Panc1 (cell line): Measurements from ENCODE around the gene MXD3. TPM values are rescaled to one million over a fixed set of nuclear protein-coding genes. Genes with fewer than 3 reads are reported as not detected.
A peak's percentile ranks its signal among the peaks of the same experiment; 100 is the strongest.

ENCODE experiments used
- ATAC-seq: fragments of 200-7000 bp; cut with Tn5 transposase; 2 replicates; pipeline ENCODE4 v1.9.1; 2020; ENCODE audit warnings: mild to moderate bottlenecking, moderate library complexity
- BruUV-seq: library from RNA; stranded (reverse); fragments of 400-500 nt; replicated peaks from 2 replicates; lab custom pipeline; 2021; lab: Mats Ljungman, UMichigan
- CTCF ChIA-PET: fragments of 300-600 bp; sonication (Branson Sonifier 250); formaldehyde crosslinking; loops from one replicate; lab custom pipeline; 2022; ENCODE audit warnings: antibody characterized with exemption; lab: Charles Lee
- POLR2A ChIA-PET: fragments of 300-600 bp; sonication (Branson Sonifier 250); formaldehyde crosslinking; loops from one replicate; lab custom pipeline; 2022; ENCODE audit warnings: antibody characterized with exemption; lab: Charles Lee
- DNase-seq: peaks from one replicate; pipeline ENCODE4 v3.0.0-alpha.2; 2010; ENCODE audit warnings: low read depth, low spot score
- H3K27ac ChIP-seq: 2 replicates; pipeline ENCODE4 v1.5.1; 2011; ENCODE audit warnings: mild to moderate bottlenecking, low read length, inconsistent platforms
- H3K27me3 ChIP-seq: fragments of 200-500 bp; sonication (Bioruptor generic); 2 replicates; pipeline ENCODE4 v1.6.0; 2014; ENCODE audit warnings: low read length, inconsistent platforms; ENCODE audit not compliant: control insufficient read depth, insufficient read depth
- H3K36me3 ChIP-seq: fragments of 200-500 bp; sonication (Bioruptor generic); 2 replicates; pipeline ENCODE4 v1.5.1; 2014; ENCODE audit warnings: inconsistent platforms, mild to moderate bottlenecking, low read length, moderate library complexity; ENCODE audit not compliant: control insufficient read depth, insufficient read depth
- H3K4me1 ChIP-seq: 2 replicates; pipeline ENCODE4 v1.5.1; 2011; ENCODE audit warnings: inconsistent platforms, mild to moderate bottlenecking, low read length, moderate library complexity; ENCODE audit not compliant: control insufficient read depth, insufficient read depth
- H3K4me3 ChIP-seq, 2 experiments: 2 replicates each; pipeline ENCODE4 v1.5.1; 2011 to 2012; ENCODE audit warnings: low read depth in 2 of 2, low read length in 2 of 2, mild to moderate bottlenecking in 2 of 2, inconsistent platforms in 1 of 2, moderate library complexity in 1 of 2
- H3K9me3 ChIP-seq: fragments of 200-500 bp; sonication (Bioruptor generic); 2 replicates; pipeline ENCODE4 v1.5.1; 2014; ENCODE audit warnings: low read depth, mild to moderate bottlenecking, inconsistent platforms, low read length, moderate library complexity; ENCODE audit not compliant: control insufficient read depth, insufficient read depth
- POLR2AphosphoS5 ChIP-seq: IDR thresholded peaks from 2 replicates; pipeline ENCODE4 v1.6.1; 2012; ENCODE audit warnings: mild to moderate bottlenecking, low read depth, low read length, moderate library complexity
- SIN3A ChIP-seq: IDR thresholded peaks from 2 replicates; pipeline ENCODE4 v1.6.1; 2012; ENCODE audit warnings: low read depth, mild to moderate bottlenecking, low read length, moderate library complexity, borderline replicate concordance; ENCODE audit not compliant: insufficient read depth
- TCF7L2 ChIP-seq: IDR thresholded peaks from 2 replicates; pipeline ENCODE4 v1.6.1; 2011; ENCODE audit warnings: mild to moderate bottlenecking, low read depth, low read length, inconsistent platforms
- in situ Hi-C: cut with HindIII; loops from 2 replicates; pipeline ENCODE4 v1.10.0; 2016; ENCODE audit warnings: low sequenced_read_pairs, low pct_unique_long_range_greater_than_20kb
- intact Hi-C: fragments of 100-400 bp; cut with micrococcal nuclease; formaldehyde crosslinking; loops from one replicate; pipeline ENCODE4 v1.10.0; 2022; ENCODE audit not compliant: unreplicated experiment
- total RNA-seq: library from RNA; stranded (reverse); gene quantifications from one replicate; pipeline ENCODE4 v1.2.1, GENCODE V29; 2021; ENCODE audit not compliant: unreplicated experiment
- TF ChIP-seq, protein P1 (sequence below), 2 experiments: IDR thresholded peaks; 2 replicates each; pipeline ENCODE4 v1.6.1; 2011 to 2012; ENCODE audit warnings: low read depth in 2 of 2, control low read depth in 1 of 2, low read length in 1 of 2, mild to moderate bottlenecking in 1 of 2, moderate library complexity in 1 of 2; ENCODE audit not compliant: insufficient read depth in 1 of 2
- TF ChIP-seq, protein P2 (sequence below): fragments of 450-650 bp; IDR thresholded peaks from 2 replicates; pipeline ENCODE4 v1.5.1; 2017; ENCODE audit warnings: mild to moderate bottlenecking

Gene MXD3
- total RNA-seq, 1 experiment from 2014 or later: 12.0 TPM

DNA sequence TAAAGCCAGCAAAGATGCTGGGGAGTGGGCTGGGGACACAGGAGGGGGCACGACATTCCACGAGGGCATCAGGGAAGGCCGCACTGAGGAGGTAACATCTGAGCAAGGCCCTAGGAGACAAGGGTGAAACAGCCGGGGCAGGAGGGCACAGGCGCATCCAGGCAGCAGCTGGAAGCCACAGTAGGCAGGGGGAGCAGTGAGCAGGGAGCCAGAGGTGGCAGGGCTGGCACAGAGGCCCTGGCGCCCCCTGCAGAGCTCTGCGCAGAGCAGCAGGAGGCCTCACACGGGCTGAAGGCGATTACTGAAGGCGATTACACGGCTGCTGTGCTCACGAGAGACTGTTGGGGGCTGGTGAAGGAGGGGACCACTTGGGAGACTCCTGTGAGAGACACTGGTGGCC lies 24.4 kb upstream of the MXD3 start:
- intact Hi-C loops: no loop called here
- BruUV-seq: no TSS peak
- POLR2A ChIA-PET: interaction anchor here (1.0 kb wide), 1 partner anchor 47 kb away, joined by 3 read pairs; no protein-coding TSS in a partner anchor

DNA sequence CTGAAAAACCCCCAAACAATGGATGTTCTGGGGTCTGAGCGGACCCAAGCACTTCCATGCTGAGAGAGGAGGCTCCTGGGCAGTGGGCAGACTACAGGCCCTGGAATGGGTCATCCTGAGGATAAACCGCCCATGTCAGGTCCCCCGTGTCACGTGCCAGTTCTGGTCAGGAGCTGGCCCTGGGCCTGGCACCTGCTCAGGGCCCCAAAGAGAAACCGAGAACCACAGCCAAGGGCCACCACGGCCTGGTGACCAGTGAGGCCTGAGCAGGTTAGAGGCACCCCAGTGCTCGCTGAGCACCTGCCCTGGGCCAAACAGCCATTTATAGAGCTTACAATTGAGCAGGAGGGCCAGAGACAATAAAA lies 24.0 kb upstream of the MXD3 start:
- intact Hi-C loops (no loop called here), in situ Hi-C loops (no loop called here)
- Histone ChIP-seq H3K27ac (no peak overlapping the region), H3K4me1 (no peaks in the 10 kb centered on the region), H3K9me3 (no peaks in the 10 kb centered on the region), H3K36me3 (peaks cover 10% of the 10 kb centered on the region), H3K4me3 (no peak overlapping the region), H3K27me3 (no peaks in the 10 kb centered on the region)
- POLR2A ChIA-PET: interaction anchor here (1.0 kb wide), 1 partner anchor 47 kb away, joined by 3 read pairs; no protein-coding TSS in a partner anchor
- no peak for ATAC-seq
- CTCF ChIA-PET: interaction anchor here (1.0 kb wide), 1 partner anchor 26 kb away, joined by 4 read pairs; no protein-coding TSS in a partner anchor
- no peak for DNase-seq
- no peak for TF ChIP-seq POLR2AphosphoS5
- no peak for TF ChIP-seq SIN3A
- TF ChIP-seq TCF7L2: no peak
- TF ChIP-seq, protein P1, sequence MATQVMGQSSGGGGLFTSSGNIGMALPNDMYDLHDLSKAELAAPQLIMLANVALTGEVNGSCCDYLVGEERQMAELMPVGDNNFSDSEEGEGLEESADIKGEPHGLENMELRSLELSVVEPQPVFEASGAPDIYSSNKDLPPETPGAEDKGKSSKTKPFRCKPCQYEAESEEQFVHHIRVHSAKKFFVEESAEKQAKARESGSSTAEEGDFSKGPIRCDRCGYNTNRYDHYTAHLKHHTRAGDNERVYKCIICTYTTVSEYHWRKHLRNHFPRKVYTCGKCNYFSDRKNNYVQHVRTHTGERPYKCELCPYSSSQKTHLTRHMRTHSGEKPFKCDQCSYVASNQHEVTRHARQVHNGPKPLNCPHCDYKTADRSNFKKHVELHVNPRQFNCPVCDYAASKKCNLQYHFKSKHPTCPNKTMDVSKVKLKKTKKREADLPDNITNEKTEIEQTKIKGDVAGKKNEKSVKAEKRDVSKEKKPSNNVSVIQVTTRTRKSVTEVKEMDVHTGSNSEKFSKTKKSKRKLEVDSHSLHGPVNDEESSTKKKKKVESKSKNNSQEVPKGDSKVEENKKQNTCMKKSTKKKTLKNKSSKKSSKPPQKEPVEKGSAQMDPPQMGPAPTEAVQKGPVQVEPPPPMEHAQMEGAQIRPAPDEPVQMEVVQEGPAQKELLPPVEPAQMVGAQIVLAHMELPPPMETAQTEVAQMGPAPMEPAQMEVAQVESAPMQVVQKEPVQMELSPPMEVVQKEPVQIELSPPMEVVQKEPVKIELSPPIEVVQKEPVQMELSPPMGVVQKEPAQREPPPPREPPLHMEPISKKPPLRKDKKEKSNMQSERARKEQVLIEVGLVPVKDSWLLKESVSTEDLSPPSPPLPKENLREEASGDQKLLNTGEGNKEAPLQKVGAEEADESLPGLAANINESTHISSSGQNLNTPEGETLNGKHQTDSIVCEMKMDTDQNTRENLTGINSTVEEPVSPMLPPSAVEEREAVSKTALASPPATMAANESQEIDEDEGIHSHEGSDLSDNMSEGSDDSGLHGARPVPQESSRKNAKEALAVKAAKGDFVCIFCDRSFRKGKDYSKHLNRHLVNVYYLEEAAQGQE (IDR thresholded peaks at IDR 0.05; ENCODE audit: insufficient read depth in 1 of 2, low read depth in 2 of 2, low read length in 1 of 2): no peak
- TF ChIP-seq, protein P2, sequence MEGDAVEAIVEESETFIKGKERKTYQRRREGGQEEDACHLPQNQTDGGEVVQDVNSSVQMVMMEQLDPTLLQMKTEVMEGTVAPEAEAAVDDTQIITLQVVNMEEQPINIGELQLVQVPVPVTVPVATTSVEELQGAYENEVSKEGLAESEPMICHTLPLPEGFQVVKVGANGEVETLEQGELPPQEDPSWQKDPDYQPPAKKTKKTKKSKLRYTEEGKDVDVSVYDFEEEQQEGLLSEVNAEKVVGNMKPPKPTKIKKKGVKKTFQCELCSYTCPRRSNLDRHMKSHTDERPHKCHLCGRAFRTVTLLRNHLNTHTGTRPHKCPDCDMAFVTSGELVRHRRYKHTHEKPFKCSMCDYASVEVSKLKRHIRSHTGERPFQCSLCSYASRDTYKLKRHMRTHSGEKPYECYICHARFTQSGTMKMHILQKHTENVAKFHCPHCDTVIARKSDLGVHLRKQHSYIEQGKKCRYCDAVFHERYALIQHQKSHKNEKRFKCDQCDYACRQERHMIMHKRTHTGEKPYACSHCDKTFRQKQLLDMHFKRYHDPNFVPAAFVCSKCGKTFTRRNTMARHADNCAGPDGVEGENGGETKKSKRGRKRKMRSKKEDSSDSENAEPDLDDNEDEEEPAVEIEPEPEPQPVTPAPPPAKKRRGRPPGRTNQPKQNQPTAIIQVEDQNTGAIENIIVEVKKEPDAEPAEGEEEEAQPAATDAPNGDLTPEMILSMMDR: no peak
- no TSS peak for BruUV-seq

More for the DNA sequence above, 24.4 kb upstream of the MXD3 start:
- no peaks in the 10 kb centered on the region for H3K27me3 ChIP-seq
- no peak overlapping the region for H3K4me3 ChIP-seq
- no peaks in the 10 kb centered on the region for H3K9me3 ChIP-seq
- CTCF ChIA-PET: interaction anchor here (0.6 to 1.0 kb wide), 2 partner anchors 26 to 249 kb away, joined by 3 to 4 read pairs; partner anchors contain the start of gene FGFR4
- peak; percentile 85 for ATAC-seq
- in situ Hi-C loops: no loop called here
- no peak overlapping the region for H3K27ac ChIP-seq
- peaks cover 10% of the 10 kb centered on the region for H3K36me3 ChIP-seq
- TF ChIP-seq SIN3A (no peak), TCF7L2 (no peak), POLR2AphosphoS5 (no peak)
- TF ChIP-seq, protein P2: no peak; the same call in 1 of the 2 replicates
- TF ChIP-seq, protein P1 (IDR thresholded peaks at IDR 0.05; ENCODE audit: insufficient read depth in 1 of 2, low read depth in 2 of 2, low read length in 1 of 2): no peak
- DNase-seq: no peak
- no peaks in the 10 kb centered on the region for H3K4me1 ChIP-seq
